K562 (cell line): ENCODE data around the gene TGFBR1. TPM values are rescaled to one million over a fixed set of nuclear protein-coding genes. Genes with fewer than 3 reads are reported as not detected.
A peak's percentile ranks its signal among the peaks of the same experiment; 100 is the strongest.

Experiments
- CBX8 ChIP-seq: fragments of 200-600 bp; sonication (generic); IDR thresholded peaks from 2 replicates; pipeline ENCODE4 v1.6.1; 2012; ENCODE audit warnings: borderline replicate concordance, mixed run types, low read depth, mild to moderate bottlenecking, moderate library complexity, mixed read lengths, low read length, control low read depth, inconsistent platforms; ENCODE audit not compliant: poor library complexity, severe bottlenecking; ENCODE audit errors: extremely low read depth
- CC2D1A ChIP-seq: fragments of 450-650 bp; IDR thresholded peaks from 2 replicates; pipeline ENCODE4 v1.6.1; 2017; ENCODE audit warnings: mild to moderate bottlenecking
- FOS ChIP-seq: IDR thresholded peaks from 3 replicates; pipeline ENCODE4 v1.6.1; 2011; ENCODE audit not compliant: insufficient read length; ENCODE audit errors: extremely low read depth
- MBD2 ChIP-seq: sonication (generic); IDR thresholded peaks from 2 replicates; pipeline ENCODE4 v1.6.1; 2016; ENCODE audit warnings: low read depth, borderline replicate concordance
- MCM7 ChIP-seq, 2 experiments: fragments of 450-650 bp; IDR thresholded peaks; 2 replicates each; pipeline ENCODE4 v1.6.1; 2016 to 2018
- NCOA6 ChIP-seq: fragments of 450-650 bp; IDR thresholded peaks from 2 replicates; pipeline ENCODE4 v1.6.1; 2017; ENCODE audit warnings: mild to moderate bottlenecking
- NFIC ChIP-seq: fragments of 450-650 bp; IDR thresholded peaks from 2 replicates; pipeline ENCODE4 v1.6.1; 2017; ENCODE audit warnings: mild to moderate bottlenecking, inconsistent platforms
- PML ChIP-seq: IDR thresholded peaks from 2 replicates; pipeline ENCODE4 v1.6.1; 2012; ENCODE audit warnings: low read length, inconsistent platforms
- PTTG1 ChIP-seq: fragments of 450-650 bp; IDR thresholded peaks from 2 replicates; pipeline ENCODE4 v1.6.1; 2016; ENCODE audit warnings: low read depth, mild to moderate bottlenecking, missing genetic modification characterization, missing compliant biosample characterization
- RBBP5 ChIP-seq: fragments of 200-600 bp; sonication (generic); IDR thresholded peaks from 2 replicates; pipeline ENCODE4 v1.6.1; 2012; ENCODE audit warnings: borderline replicate concordance, mild to moderate bottlenecking, low read length, control low read depth, inconsistent platforms; ENCODE audit not compliant: insufficient read depth, poor library complexity, severe bottlenecking
- RBM17 ChIP-seq: fragments of 200-400 bp; formaldehyde crosslinking; IDR thresholded peaks from 2 replicates; pipeline ENCODE4 v1.6.1; 2017; ENCODE audit warnings: low read depth, mild to moderate bottlenecking, low read length, borderline replicate concordance
- SAP30 ChIP-seq: fragments of 200-600 bp; sonication (generic); IDR thresholded peaks from 2 replicates; pipeline ENCODE4 v1.6.1; 2012; ENCODE audit warnings: borderline replicate concordance, low read depth, mild to moderate bottlenecking, moderate library complexity, low read length, control low read depth, inconsistent platforms; ENCODE audit not compliant: insufficient read depth, poor library complexity, severe bottlenecking
- SMARCA5 ChIP-seq: fragments of 450-650 bp; IDR thresholded peaks from 2 replicates; pipeline ENCODE4 v1.6.1; 2016
- TAF9B ChIP-seq: fragments of 450-650 bp; IDR thresholded peaks from 2 replicates; pipeline ENCODE4 v1.6.1; 2018; ENCODE audit warnings: mild to moderate bottlenecking; ENCODE audit not compliant: partially characterized antibody
- TRIM28 ChIP-seq: fragments of 450-650 bp; IDR thresholded peaks from 2 replicates; pipeline ENCODE4 v1.6.1; 2017
- ZBTB34 ChIP-seq: fragments of 250-450 bp; sonication (Bioruptor Pico); IDR thresholded peaks from 2 replicates; pipeline ENCODE4 v1.8.0; 2021; ENCODE audit warnings: mild to moderate bottlenecking, moderate library complexity
- ZBTB43 ChIP-seq: sonication (generic); formaldehyde crosslinking; IDR thresholded peaks from 2 replicates; pipeline ENCODE4 v1.8.0; 2023; ENCODE audit warnings: mild to moderate bottlenecking, missing genetic modification reagents
- polyA plus RNA-seq, 8 experiments: library from polyadenylated mRNA; depleted of rRNA in 4 of 8; stranded (reverse) in 5 of 8; unstranded in 3 of 8; fragments of >200 nt; fragmentation: Nextera tagmentation in 2 of 8; fragmentation: Illumina TruSeq in 1 of 8; extraction: Ambion mirVana in 2 of 8; extraction: Trizol in 1 of 8; gene quantifications; 2 replicates each; pipeline versions ENCODE4 v1.2.1 to v1.2.3, GENCODE V29; 2011 to 2014; ENCODE audit warnings: inconsistent platforms in 1 of 8, missing spikeins in 1 of 8
- total RNA-seq, 7 experiments: library from RNA; depleted of rRNA in 6 of 7; stranded (reverse); fragments of >200 nt in 6 of 7; fragmentation: Illumina TruSeq in 2 of 7; extraction: Trizol in 2 of 7; gene quantifications; 2 replicates each; pipeline versions ENCODE4 v1.2.1 to v1.2.3, GENCODE V29; 2011 to 2021; ENCODE audit warnings: low replicate concordance in 1 of 7
- TF ChIP-seq, protein P1 (sequence below): fragments of 450-650 bp; IDR thresholded peaks from 2 replicates; pipeline ENCODE4 v1.6.1; 2016

Gene TGFBR1
- total and polyA plus RNA-seq, 9 of the 15 experiments (the other 6 are each of a cell fraction or from before 2014, with no cell fraction given): 15.5 to 62.4 (median 42.7) TPM

DNA sequence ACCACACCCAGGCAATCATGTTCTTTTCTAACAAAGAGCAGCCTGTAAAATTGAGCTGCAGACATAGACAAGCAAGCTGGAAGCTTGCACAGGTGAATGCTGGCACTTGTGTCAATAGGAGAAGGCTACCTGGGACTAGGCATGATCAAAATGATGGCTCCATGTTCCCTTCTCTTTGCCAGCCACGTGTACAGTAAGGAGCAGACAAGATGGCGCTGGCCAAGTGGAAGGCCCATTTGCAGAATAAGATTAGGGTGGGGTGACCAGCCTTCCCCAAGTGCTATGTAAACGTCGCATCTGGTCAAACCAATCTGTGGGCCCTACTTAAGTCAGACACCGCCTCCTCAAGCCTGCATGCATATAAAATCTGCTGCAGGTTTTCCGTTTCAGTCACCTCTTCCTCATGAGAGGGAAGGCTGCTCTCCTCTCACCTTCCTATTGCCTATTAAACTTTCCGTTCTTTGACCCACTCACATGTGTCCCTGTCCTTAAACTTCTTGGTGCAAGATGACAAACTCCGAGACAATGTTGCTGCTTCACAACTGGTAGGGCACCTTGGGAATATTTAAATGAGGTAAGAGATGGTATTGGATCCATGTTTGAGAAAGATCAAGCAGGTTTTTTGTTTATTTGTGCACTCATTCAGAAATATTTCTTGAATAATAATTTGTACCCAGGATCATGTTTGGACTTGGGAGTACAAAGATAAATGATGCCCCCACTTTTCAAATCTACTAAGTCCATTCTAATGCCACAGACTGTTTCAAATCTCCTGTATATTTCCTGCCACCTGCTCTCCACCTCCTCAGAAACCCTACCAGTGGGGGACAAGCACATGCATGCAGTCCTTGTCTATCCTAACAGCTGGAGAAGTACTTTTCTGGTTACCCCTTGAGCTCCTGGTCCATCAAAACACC, 30.7 kb upstream of the TGFBR1 start (continued):
- TF ChIP-seq, protein P1, sequence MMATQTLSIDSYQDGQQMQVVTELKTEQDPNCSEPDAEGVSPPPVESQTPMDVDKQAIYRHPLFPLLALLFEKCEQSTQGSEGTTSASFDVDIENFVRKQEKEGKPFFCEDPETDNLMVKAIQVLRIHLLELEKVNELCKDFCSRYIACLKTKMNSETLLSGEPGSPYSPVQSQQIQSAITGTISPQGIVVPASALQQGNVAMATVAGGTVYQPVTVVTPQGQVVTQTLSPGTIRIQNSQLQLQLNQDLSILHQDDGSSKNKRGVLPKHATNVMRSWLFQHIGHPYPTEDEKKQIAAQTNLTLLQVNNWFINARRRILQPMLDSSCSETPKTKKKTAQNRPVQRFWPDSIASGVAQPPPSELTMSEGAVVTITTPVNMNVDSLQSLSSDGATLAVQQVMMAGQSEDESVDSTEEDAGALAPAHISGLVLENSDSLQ: no peak; the same call in 1 of the 2 replicates
- TF ChIP-seq MCM7 (IDR thresholded peaks at IDR 0.05) (no peak), PML (peak; percentile 97), FOS (no peak), NFIC (peak; percentile 67), ZBTB43 (CRISPR knock-in tag) (no peak), NCOA6 (no peak), SMARCA5 (no peak), TRIM28 (no peak), CC2D1A (no peak), CBX8 (no peak), SAP30 (no peak), ZBTB34 (peak; percentile 38; the same call in 1 of the 2 replicates), RBM17 (no peak), TAF9B (peak; percentile 80), PTTG1 (tag) (peak; percentile 71; the same call in 1 of the 2 replicates), MBD2 (peak; percentile 83), RBBP5 (no peak)
